ENCODE data around the gene POLE. TPM values are rescaled to one million over a fixed set of nuclear protein-coding genes. Genes with fewer than 3 reads are reported as not detected.

POLE gene
- total RNA-seq, 3 donors from 2014 or later = 36.5 to 51.5 (median 43.5) TPM

DNA sequence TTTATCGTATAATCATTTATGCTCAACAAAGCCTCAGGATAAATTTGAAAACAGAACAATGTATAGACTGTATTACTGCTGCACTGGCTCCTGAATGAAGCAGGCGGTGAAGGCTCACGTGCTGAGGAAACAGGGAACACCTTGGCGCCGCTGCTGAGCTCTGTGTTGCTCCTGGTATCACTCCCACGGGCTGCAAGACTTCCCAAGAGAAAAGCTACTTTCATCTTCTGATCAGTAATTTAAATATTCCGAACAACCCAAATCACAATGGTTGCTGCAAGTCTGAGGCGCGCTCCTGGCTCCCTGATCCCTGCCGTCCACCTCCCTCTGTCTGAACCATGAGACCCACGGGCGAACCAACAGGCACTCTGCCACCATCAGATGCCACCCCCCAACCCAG lies 39.2 kb upstream of the POLE start:
- no peak for DNase-seq (ENCODE audit: low spot score in 2 of 2)
- no peak for TF ChIP-seq POLR2A (IDR thresholded peaks at IDR 0.05)
- no peak for TF ChIP-seq POLR2AphosphoS5 (IDR thresholded peaks at IDR 0.05)
- TF ChIP-seq, protein P1, sequence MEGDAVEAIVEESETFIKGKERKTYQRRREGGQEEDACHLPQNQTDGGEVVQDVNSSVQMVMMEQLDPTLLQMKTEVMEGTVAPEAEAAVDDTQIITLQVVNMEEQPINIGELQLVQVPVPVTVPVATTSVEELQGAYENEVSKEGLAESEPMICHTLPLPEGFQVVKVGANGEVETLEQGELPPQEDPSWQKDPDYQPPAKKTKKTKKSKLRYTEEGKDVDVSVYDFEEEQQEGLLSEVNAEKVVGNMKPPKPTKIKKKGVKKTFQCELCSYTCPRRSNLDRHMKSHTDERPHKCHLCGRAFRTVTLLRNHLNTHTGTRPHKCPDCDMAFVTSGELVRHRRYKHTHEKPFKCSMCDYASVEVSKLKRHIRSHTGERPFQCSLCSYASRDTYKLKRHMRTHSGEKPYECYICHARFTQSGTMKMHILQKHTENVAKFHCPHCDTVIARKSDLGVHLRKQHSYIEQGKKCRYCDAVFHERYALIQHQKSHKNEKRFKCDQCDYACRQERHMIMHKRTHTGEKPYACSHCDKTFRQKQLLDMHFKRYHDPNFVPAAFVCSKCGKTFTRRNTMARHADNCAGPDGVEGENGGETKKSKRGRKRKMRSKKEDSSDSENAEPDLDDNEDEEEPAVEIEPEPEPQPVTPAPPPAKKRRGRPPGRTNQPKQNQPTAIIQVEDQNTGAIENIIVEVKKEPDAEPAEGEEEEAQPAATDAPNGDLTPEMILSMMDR (IDR thresholded peaks at IDR 0.05) = no peak

DNA sequence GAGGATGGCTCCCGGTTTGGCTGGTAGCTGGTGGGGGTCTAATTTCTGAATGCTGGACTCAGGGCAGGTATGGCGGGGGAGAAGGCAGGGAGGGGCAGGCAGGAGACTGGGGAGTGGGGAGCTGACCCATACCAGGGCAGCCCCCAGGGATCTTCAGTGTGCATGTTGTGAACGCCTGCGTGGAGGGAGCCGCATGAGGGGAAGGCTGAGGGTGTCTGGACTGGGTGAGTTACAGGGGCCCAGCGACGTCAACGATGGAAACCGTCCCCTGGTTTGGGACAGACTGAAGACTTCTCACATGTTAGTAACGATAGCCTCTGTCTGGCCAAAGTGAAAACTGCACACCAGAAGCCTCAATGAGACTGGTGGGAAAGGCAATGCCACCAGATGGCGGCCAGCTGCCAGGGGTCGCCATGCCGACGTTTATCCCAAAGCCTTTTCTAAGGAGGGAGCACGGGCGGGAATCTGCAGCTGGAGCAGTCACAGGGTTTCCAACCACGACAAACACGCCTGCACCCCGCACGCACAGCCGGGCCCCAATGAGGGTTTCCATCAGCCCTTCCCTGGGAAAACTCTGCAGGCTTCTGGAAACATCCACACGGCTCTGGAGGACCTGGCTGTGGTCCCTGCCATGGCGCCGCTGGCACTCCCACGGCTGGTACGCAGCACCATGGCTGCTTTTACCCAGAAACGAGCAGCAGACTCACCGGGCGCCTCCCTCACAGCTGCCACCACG lies 37.5 kb upstream of the POLE start:
- no peak overlapping the region for H3K4me3 ChIP-seq

More for the DNA sequence above, 39.2 kb upstream of the POLE start:
- no peak overlapping the region for H3K27ac ChIP-seq
- no peaks in the 10 kb centered on the region for H3K36me3 ChIP-seq
- no peaks in the 10 kb centered on the region for H3K4me1 ChIP-seq
- intact Hi-C loops (cut with DNase I; ENCODE audit: low total_unique reads) = no loop called here
- H3K4me3 ChIP-seq = no peak overlapping the region
- no peaks in the 10 kb centered on the region for H3K27me3 ChIP-seq
- no peaks in the 10 kb centered on the region for H3K9me3 ChIP-seq

DNA sequence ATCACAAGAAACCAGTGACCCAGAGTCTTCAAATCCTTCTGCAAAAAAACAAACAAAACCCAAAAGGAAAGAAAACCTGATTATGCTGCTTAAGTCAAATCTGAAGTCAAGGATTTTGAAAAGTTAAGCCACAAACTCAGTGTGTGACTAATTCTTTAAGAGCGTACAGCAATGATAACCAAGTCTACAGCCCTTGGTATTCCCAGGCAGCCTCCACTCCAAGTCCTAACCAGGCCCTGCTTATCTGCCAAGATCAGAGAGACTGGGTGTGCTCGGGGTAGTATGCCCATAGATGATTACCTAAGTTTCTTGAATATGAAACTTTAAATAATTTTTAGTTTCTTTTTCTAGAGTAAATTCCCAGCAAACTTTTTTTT lies 36.6 kb upstream of the POLE start:
- TF ChIP-seq, protein P1 (IDR thresholded peaks at IDR 0.05) = no peak
- TF ChIP-seq POLR2A (IDR thresholded peaks at IDR 0.05) (no peak), POLR2AphosphoS5 (IDR thresholded peaks at IDR 0.05) (no peak)
- no peak for DNase-seq (ENCODE audit: low spot score in 2 of 2)
- H3K4me1 ChIP-seq = no peaks in the 10 kb centered on the region
- no peaks in the 10 kb centered on the region for H3K9me3 ChIP-seq
- no peak overlapping the region for H3K27ac ChIP-seq
- H3K4me3 ChIP-seq = no peak overlapping the region
- intact Hi-C loops (cut with DNase I; ENCODE audit: low total_unique reads) = no loop called here
- H3K27me3 ChIP-seq = no peaks in the 10 kb centered on the region
- H3K36me3 ChIP-seq = no peaks in the 10 kb centered on the region

More for the DNA sequence above, 37.5 kb upstream of the POLE start:
- no peak for DNase-seq (ENCODE audit: low spot score in 2 of 2)
- no peaks in the 10 kb centered on the region for H3K4me1 ChIP-seq
- H3K36me3 ChIP-seq = no peaks in the 10 kb centered on the region
- no peaks in the 10 kb centered on the region for H3K9me3 ChIP-seq
- no peaks in the 10 kb centered on the region for H3K27me3 ChIP-seq
- H3K27ac ChIP-seq = no peak overlapping the region
- TF ChIP-seq POLR2AphosphoS5 (IDR thresholded peaks at IDR 0.05) (no peak), POLR2A (IDR thresholded peaks at IDR 0.05) (no peak)
- TF ChIP-seq, protein P1 (IDR thresholded peaks at IDR 0.05) = no peak
- intact Hi-C loops (cut with DNase I; ENCODE audit: low total_unique reads) = no loop called here

DNA sequence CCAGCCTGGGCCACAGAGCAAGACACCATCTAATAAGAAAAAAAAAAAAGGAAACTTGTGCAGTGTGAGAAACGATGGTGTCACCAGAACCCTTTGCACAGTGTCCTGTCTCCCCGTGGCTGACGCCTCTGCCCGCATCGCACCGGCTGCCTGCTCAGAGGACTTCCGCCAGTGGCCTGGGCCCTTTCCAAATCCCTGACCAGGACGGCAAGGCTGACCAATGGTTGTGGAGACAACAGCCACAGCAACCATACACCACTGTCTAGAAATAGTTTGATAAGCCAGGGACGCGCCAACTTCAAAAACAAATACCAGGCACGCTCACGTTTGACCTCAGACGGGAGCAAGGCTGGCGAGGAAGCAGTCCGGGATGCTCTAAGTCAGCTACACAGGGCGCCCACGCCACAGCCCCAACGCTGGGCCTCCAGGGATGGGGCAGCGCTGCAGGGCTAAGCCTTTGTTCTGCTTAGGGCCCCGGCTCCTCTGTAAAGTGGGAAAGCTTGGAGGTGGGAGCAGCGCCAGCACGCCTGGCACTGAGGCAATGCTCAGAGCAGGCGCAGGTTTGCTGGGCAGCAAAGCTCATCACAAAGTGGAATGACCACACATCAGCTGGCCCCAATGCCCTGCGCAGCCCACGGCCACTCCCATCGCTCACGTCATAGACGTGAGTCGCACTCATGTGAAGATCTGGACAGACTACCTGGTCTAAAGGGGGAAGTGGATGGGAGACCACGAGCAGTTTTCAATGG lies 36.0 kb upstream of the POLE start:
- Histone ChIP-seq H3K27ac (no peak overlapping the region), H3K4me3 (no peak overlapping the region), H3K9me3 (no peaks in the 10 kb centered on the region), H3K36me3 (no peaks in the 10 kb centered on the region), H3K4me1 (no peaks in the 10 kb centered on the region), H3K27me3 (no peaks in the 10 kb centered on the region)
- TF ChIP-seq POLR2AphosphoS5 (IDR thresholded peaks at IDR 0.05) (no peak), POLR2A (IDR thresholded peaks at IDR 0.05) (no peak)
- TF ChIP-seq, protein P1 (IDR thresholded peaks at IDR 0.05) = no peak
- intact Hi-C loops (cut with DNase I; ENCODE audit: low total_unique reads) = no loop called here
- no peak for DNase-seq (ENCODE audit: low spot score in 2 of 2)

Data from breast epithelium (tissue), 4 donors.